Skeletal muscle tissue (tissue), 4 donors: ENCODE measurements around the gene KAZALD1. TPM values are rescaled to one million over a fixed set of nuclear protein-coding genes. Genes with fewer than 3 reads are reported as not detected.

Experiments
- H3K27ac ChIP-seq: one replicate; pipeline ENCODE4 v1.7.0; 2013; ENCODE audit warnings: mild to moderate bottlenecking, low read depth, low read length, inconsistent platforms
- H3K27me3 ChIP-seq, 3 donors: one replicate each; pipeline ENCODE4 v1.7.0; 2013; ENCODE audit warnings: low read length in 3 of 3; ENCODE audit not compliant: control insufficient read depth in 3 of 3, insufficient read depth in 3 of 3
- H3K36me3 ChIP-seq, 3 donors: one replicate each; pipeline ENCODE4 v1.7.0; 2013; ENCODE audit warnings: low read length in 3 of 3; ENCODE audit not compliant: control insufficient read depth in 3 of 3, insufficient read depth in 3 of 3
- H3K4me1 ChIP-seq, 3 donors: one replicate each; pipeline ENCODE4 v1.7.0; 2013; ENCODE audit warnings: low read length in 3 of 3, mild to moderate bottlenecking in 3 of 3; ENCODE audit not compliant: control insufficient read depth in 3 of 3, insufficient read depth in 3 of 3
- H3K4me3 ChIP-seq, 3 donors: one replicate each; pipeline ENCODE4 v1.7.0; 2013; ENCODE audit warnings: low read length in 3 of 3
- H3K9ac ChIP-seq, 3 donors: one replicate each; pipeline ENCODE4 v1.7.0; 2013; ENCODE audit warnings: low read length in 3 of 3, mild to moderate bottlenecking in 3 of 3, moderate library complexity in 2 of 3, low read depth in 1 of 3
- H3K9me3 ChIP-seq, 3 donors: one replicate each; pipeline ENCODE4 v1.7.0; 2013; ENCODE audit warnings: low read length in 3 of 3; ENCODE audit not compliant: control insufficient read depth in 3 of 3
- total RNA-seq: library from RNA; depleted of rRNA; stranded (reverse); fragments of >200 nt; gene quantifications from one replicate; pipeline ENCODE4 v1.2.3, GENCODE V29; 2014
- donor health status: Osteomylitis.

Gene KAZALD1
- total RNA-seq, 1 donor from 2014 or later, result 23.5 TPM

DNA sequence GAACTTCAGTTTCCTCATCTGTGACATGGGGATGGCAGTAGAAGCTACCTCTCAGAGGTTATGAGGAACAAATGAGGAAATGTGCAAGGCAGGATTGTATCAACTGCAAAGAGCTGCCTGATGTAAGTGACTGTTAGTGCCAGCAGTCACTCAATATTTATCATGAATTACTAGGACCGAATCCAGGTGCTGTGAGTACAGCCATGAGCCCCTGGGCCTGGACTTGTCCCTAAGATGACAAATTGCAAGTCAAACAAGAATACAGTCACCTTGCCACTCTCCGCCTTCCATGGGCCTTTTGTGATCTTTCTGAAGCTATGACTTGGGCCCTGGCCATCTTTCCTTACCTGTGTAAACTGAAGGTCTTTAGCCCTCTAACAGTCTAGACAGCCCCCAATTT is 41.6 kb downstream of the KAZALD1 start:
- H3K4me3 ChIP-seq, result no peak overlapping the region
- H3K27me3 ChIP-seq, result peaks cover 27 to 44% (median 44%) of the 10 kb centered on the region in 3 donors
- no peaks in the 10 kb centered on the region for H3K4me1 ChIP-seq
- no peak overlapping the region for H3K9ac ChIP-seq
- H3K27ac ChIP-seq, result no peak overlapping the region
- H3K9me3 ChIP-seq, result peaks cover 0 to 2% (median 0%) of the 10 kb centered on the region in 3 donors
- no peaks in the 10 kb centered on the region for H3K36me3 ChIP-seq

- Histone ChIP-seq H3K9ac (no peak overlapping the region), H3K9me3 (no peaks in the 10 kb centered on the region), H3K4me1 (no peaks in the 10 kb centered on the region), H3K27ac (no peak overlapping the region), H3K36me3 (no peaks in the 10 kb centered on the region), H3K4me3 (no peak overlapping the region), H3K27me3 (peaks cover 8 to 29% (median 29%) of the 10 kb centered on the region in 3 donors)
Observed at GRCh38 chr10:101106351-101106750, 44.6 kb downstream of the KAZALD1 start.

- no peaks in the 10 kb centered on the region for H3K9me3 ChIP-seq
- H3K27ac ChIP-seq, result no peak overlapping the region
- no peaks in the 10 kb centered on the region for H3K4me1 ChIP-seq
- no peaks in the 10 kb centered on the region for H3K36me3 ChIP-seq
- H3K4me3 ChIP-seq, result no peak overlapping the region
- peaks cover 12 to 29% (median 23%) of the 10 kb centered on the region in 3 donors for H3K27me3 ChIP-seq
- H3K9ac ChIP-seq, result no peak overlapping the region
Observed at GRCh38 chr10:101107771-101108170, 46.0 kb downstream of the KAZALD1 start.

DNA sequence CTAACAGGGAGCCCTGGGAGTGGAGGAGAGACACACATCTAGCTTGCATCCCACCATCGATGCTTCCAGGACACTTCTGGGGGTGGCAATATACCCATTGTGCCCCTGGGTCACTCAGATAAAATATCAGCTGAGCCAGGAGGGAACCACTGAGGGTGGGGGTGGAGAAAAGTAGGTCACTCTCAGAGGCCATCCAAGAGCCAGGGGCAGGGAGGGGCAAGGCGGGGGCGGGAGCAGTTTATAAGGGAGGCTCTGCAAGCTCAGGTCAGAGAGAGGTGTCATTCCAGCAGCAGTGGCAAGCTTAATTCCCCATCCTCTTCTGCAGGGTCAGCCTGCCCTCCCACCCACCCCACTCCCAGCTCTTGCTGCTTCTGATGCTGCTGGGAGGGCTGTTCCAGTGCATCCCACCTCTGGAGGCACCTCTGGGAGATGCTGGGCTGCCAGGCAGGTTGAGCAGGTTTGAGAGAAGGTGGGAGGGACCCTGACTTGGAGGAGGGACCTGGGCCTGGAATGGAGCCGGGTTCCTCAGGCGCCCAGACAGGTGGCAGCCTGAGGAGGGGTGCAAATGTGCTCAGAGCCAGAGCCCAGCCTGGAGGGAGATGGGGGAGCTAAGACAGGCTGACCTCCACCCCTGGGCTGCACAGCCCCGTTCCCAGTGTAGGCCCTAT is 49.2 kb downstream of the KAZALD1 start:
- no peaks in the 10 kb centered on the region for H3K36me3 ChIP-seq
- no peak overlapping the region for H3K4me3 ChIP-seq
- no peak overlapping the region for H3K27ac ChIP-seq
- peaks cover 13 to 38% (median 38%) of the 10 kb centered on the region in 3 donors for H3K27me3 ChIP-seq
- H3K9ac ChIP-seq, result no peak overlapping the region
- H3K4me1 ChIP-seq, result no peaks in the 10 kb centered on the region
- no peaks in the 10 kb centered on the region for H3K9me3 ChIP-seq

- Histone ChIP-seq H3K4me3 (no peak overlapping the region), H3K9ac (no peak overlapping the region), H3K9me3 (no peaks in the 10 kb centered on the region), H3K36me3 (no peaks in the 10 kb centered on the region), H3K27ac (no peak overlapping the region), H3K27me3 (peaks cover 10 to 42% (median 38%) of the 10 kb centered on the region in 3 donors), H3K4me1 (no peaks in the 10 kb centered on the region)
Observed at GRCh38 chr10:101111547-101111946, 49.8 kb downstream of the KAZALD1 start.

GRCh38 chr10:101112799-101113594 is 51.2 kb downstream of the KAZALD1 start:
- Histone ChIP-seq H3K9me3 (no peaks in the 10 kb centered on the region), H3K27ac (no peak overlapping the region), H3K9ac (no peak overlapping the region), H3K4me3 (no peak overlapping the region), H3K4me1 (no peaks in the 10 kb centered on the region), H3K27me3 (peaks cover 5 to 42% (median 28%) of the 10 kb centered on the region in 3 donors), H3K36me3 (no peaks in the 10 kb centered on the region)

GRCh38 chr10:101113890-101114403 is 52.2 kb downstream of the KAZALD1 start:
- H3K36me3 ChIP-seq, result no peaks in the 10 kb centered on the region
- H3K9ac ChIP-seq, result no peak overlapping the region
- H3K9me3 ChIP-seq, result no peaks in the 10 kb centered on the region
- no peak overlapping the region for H3K4me3 ChIP-seq
- no peaks in the 10 kb centered on the region for H3K4me1 ChIP-seq
- peaks cover 5 to 36% (median 28%) of the 10 kb centered on the region in 3 donors for H3K27me3 ChIP-seq
- H3K27ac ChIP-seq, result no peak overlapping the region

GRCh38 chr10:101114646-101115045 is 52.9 kb downstream of the KAZALD1 start:
- peaks cover 9 to 39% (median 32%) of the 10 kb centered on the region in 3 donors for H3K27me3 ChIP-seq
- no peak overlapping the region for H3K4me3 ChIP-seq
- no peaks in the 10 kb centered on the region for H3K9me3 ChIP-seq
- no peak overlapping the region for H3K9ac ChIP-seq
- H3K36me3 ChIP-seq, result no peaks in the 10 kb centered on the region
- H3K27ac ChIP-seq, result no peak overlapping the region
- no peaks in the 10 kb centered on the region for H3K4me1 ChIP-seq
